ENCODE results near the gene NOC2L.

The NOC2L gene

DNA sequence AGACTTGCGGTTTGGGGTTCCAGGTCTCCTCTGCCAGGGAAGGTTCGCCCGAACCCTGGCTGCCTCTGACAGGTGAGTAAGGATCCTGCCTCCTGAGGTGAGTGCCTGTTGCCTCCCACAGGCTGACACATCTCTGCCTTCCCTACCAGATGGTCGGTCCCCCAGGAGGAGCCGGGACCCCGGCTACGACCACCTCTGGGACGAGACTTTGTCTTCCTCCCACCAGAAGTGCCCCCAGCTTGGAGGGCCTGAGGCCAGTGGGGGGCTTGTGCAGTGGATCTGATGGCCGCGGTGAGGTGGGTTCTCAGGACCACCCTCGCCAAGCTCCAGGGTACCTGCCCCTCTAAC is 15.2 kb upstream of the NOC2L start:
- no peak for DNase-seq

DNA sequence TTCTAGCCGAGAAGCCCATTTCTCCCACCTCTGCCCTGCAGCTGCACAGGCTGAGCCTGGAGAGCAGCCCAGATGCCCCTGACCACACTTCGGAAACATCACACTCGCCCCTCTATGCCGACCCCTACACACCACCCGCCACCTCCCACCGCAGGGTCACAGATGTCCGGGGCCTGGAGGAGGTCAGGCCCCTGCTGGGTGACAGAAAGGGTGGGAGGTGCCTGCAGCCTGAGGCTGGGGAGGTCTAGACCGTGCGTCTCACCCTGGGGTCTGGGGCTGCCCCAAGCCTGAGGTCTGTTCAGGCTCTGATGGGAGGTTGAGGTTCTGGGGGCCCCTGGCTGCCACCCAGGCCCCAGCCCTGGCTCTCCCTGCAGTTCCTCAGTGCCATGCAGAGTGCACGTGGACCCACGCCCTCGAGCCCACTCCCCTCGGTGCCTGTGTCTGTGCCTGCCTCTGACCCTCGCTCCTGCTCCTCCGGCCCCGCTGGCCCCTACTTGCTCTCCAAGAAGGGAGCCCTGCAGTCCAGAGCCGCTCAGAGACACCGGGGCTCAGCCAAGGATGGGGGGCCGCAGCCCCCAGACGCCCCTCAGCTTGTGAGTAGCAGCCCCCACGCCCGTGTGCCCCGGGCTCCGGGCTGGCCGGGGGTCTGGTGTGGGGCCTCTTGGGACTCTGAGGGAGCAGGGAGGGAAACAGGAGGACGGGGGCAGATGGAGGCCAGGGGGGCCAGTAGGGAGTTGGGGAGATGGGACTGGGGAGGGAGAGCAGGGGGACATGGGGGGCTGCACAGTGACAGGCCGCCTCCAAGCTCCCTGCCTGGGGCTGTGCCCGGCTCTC is 14.6 kb upstream of the NOC2L start:
- DNase-seq: no peak

DNA sequence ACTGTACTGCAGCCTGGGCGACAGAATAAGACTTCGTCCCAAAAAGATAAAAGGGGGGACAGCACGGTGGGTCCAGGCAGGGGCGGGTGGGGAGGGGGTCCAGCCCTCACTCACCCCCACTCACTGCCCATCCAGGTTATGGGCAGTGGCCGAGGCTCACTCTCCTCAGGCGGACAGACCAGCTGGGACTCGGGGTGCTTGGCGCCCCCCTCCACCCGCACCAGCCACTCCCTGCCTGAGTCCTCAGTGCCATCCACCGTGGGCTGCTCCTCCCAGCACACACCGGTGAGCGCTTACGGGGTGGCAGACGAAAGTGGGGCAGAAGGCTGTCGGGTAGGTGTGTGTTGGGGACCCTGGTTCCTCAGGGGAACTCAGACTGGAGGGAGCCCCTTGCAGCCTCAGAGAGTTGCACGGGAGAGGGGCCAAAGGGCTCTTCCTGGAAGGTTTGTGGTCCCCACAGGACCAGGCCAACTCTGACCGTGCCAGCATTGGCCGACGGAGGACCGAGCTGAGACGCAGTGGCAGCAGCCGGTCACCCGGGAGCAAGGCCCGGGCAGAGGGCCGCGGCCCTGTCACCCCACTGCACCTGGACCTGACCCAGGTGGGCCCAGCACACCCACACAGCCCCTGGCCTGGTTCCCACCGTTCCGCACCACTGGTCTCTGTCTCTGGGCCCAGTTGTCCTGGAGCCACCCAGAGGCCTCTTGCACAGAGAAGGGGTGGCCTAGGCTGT is 13.8 kb upstream of the NOC2L start:
- DNase-seq: no peak

DNA sequence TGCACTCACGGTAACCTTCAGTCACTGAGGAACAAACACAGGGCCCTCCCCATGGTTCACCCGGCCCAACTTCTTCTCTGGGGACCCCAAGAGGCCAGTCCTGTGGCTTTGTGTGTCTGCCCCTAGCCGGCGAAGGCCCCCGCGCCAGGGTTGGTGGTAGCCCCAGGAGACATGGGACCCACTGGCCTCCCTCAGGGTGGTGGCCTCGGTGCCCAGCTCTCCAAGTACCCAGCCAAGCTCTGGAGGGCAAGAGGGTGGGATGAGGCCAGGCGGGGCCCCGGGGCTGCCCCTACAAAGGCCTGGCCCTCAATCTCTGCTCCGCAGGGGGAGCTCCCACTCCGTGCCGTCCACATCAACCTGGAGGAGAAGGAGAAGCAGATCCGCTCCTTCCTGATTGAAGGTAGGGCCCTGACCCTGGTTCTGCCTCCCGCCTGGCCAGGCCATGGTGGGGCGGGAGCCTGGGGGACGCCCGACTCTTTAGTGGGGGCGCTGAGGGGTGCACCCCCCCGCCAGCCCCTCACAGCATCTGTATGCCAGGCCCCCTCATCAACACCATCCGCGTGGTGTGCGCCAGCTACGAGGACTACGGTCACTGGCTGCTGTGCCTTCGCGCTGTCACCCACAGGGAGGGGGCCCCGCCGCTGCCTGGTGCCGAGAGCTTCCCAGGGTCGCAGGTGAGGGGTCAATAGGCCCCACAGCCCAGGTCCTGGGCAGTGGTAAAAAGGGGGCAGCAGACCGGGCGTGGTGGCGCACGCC is 12.9 kb upstream of the NOC2L start:
- DNase-seq: no peak

DNA sequence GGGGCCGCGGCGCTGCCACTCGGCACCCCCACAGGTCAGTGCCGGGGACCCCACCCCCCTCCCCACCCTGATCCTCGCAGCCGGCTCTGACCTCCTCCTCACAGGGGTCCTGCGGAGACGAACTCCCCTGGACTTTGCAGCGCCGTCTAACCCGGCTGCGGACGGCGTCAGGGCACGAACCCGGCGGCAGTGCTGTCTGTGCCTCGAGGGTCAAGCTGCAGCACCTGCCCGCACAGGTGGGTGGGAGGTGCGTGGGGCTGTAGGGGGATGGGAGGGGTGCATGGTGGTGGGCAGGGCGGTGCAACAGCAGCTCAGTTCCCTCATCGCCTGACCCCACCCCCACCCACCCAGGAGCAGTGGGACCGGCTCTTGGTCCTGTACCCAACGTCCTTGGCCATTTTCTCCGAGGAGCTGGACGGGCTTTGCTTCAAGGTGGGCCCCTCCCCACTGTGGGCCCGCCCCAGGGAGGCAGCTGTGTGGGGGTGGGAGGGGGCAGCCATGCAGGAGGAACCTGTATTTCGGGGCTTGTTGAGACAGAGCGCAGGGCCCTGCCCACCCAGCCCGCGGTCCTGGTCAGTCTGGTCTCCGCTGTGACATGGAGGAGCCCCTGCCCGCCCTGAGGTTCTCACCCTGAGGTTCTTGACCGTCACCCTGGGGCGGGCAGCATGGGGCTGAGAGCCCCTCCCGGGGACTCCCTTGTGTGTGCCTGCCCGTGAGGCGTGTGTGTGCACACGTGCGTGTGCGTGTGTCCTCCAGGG is 12.1 kb upstream of the NOC2L start:
- no peak for DNase-seq

DNA sequence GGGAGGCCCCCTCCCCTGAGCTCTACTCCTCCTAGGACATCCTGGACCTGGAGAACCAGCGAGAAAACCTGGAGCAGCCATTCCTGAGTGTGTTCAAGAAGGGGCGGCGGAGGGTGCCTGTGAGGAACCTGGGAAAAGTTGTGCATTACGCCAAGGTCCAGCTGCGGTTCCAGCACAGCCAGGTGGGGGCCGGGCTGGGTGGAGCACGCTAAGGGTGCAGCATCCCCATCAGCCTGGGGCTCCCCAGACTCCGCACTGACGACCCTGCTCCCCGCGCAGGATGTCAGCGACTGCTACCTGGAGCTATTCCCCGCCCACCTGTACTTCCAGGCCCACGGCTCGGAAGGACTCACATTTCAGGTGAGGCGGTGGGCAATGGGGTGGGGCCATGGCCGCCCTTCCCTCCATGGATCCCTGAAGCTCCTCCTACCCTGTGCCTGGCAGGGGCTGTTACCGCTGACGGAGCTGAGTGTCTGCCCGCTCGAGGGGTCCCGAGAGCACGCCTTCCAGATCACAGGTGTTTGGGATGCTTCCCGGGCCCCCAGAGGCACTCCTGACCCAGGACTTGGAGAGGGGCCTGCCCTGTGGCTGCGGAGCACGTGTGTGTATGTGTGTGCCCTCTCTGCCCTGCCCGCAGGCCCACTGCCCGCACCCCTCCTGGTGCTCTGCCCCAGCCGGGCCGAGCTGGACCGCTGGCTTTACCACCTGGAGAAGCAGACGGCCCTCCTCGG is 11.4 kb upstream of the NOC2L start:
- DNase-seq: no peak

DNA sequence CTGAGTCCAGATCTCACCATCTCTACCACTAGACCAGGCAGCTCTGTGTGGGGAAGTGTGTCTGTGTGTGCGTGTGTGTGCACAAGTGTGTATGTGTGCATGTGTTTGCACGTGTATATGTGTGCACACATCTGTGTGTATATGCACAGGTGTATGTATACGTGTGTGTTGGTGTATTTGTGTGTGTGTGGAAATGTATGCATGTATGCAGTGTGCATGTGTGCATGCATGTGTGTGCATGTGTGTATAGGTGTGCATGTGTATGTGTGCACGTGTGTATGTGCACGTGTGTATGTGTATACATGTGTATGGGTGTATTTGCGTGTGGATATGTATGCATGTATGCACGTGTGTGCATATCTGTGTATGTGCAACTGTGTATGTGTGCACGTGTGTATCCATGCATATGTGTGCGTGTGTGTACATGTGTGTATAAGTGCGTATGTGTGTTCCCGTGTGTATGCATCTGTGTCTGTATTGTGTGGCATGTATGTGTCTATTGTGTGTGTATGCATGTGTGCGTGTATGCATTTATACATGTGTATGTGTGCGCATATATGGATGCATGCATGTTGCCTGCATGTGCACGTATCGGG is 10.3 kb upstream of the NOC2L start:
- DNase-seq: no peak

DNA sequence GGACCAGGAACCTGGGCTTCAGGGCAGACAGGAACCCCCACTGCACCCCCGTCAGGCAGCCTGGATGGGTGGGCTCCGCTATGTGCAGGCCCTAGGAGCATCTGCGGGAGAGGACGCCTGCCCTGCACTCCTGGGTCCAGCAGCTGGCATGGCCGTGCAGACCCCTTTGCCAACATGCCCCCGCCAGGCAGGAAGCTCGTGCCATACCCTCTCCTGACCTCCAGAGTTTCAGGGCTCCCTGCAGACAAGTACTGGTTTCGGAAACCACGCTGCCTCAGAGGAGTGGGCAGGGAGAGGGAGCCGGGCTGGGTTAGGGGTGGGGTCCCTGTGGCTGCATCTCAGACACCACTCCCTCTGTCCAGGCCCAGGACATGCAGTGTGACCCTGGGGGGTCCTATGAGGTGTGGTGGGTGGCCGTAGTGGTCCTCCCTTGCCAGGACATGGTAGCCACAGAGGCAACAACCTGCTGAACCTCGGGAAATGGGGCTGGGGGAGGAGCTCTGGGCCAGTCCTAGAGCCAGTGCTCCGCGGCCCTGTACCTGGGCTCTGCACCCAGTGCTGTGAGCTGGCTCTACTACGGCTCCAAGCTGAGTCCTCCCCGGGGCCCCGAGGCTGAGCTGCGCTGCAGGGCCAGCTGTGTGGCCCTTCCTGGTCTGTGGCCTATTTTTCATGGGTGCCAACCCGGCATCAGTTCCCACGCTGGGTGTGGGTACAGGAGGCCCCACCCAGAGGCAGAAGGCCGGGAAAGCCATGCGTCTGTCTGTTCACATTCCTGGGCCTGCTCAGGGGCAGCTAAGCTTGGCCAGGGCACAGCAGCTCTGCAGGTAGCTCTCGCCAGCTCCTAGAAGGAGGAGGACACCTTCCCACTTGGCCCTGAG is 8.6 kb upstream of the NOC2L start:
- no peak for DNase-seq

DNA sequence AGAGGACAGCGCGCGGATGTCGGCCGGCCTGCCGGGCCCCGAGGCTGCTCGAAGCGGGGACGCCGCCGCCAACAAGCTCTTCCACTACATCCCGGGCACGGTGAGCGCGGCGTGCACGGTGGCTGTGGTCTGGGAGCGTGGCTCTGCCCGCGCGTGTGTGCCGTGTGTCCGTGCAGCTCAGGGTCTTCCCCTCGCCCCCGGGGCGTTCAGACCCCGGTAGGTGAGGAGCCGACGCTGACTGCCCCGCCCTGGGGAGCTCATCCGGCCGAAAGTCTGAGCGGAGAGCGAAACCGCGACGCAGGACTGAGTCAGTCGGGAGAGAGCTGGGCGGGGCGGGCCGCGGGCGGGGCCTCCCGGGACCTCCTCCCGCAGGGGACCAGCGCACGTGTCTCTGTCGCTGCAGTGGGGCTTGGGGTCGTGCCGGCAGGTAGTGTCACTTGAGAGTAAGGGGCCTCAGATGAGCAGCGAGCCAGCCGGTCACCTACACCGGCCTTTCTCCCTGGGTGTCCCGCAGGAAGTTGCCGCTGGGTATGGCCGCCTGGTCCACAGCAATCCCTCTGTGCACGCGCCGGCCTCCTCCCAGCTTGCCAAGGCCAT is 7.7 kb upstream of the NOC2L start:
- no peak for DNase-seq

DNA sequence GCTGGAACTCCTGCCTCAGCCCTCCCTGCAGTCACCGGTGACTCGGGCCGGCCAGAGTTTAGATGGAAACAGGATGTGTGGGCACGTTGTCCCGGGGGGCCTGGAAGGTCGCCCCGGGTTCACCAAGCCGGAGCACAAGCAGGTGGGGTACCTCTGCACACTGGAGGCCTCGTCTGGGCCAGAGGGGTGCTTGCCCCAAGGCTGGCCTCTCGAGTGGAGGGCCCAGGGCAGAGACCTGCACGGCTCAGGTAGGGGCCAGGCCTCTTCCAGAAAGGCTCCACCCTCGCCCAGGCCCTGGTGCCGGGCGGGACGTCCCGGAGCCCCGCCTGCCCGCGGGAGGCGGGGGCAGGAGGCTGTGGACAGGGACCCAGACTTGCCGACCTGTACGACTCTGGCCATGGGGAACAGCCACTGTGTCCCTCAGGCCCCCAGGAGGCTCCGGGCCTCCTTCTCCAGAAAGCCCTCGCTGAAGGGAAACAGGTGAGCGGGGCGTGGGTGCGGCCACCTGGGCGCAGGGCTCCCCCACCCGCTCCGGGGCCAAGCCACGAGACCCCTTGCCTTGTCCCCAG is 7.2 kb upstream of the NOC2L start, which contains the start of gene PLEKHN1:
Gene PLEKHN1, plus strand, starts transcription at position 348 of the 569 bp plus-strand sequence. Its CDS starts 50 bp downstream, at position 398.
- no peak for DNase-seq

DNA sequence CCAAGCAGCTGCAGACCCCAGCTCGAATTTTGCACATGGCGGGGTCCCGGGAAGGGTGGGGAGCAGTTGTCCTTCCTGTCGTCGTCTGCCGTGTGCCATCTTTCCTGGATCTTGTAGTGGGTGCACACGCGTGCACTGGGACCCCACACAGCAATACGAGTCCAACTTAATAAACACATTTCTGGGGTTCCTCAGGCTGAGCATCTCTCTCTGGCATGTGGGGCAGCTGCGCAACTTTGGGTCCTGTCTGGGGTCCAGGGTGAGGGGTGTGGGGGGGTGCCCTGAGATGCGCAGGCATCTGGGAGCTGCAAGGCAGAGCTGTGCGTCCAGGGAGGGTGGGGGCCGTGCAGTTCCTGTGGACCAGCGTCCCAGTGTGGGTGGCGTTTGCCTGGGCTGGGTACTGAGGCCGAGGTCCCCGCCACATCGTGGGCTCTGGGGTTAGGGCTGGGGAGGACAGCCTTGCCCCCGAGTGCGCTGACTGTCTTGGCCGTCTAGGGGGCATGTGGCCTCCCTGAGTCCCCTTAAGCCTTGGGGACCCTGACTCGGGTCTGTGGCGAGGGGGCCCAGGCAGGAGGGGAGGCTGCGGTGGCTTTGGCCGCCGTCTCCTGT is 6.6 kb upstream of the NOC2L start:
- DNase-seq: no peak

DNA sequence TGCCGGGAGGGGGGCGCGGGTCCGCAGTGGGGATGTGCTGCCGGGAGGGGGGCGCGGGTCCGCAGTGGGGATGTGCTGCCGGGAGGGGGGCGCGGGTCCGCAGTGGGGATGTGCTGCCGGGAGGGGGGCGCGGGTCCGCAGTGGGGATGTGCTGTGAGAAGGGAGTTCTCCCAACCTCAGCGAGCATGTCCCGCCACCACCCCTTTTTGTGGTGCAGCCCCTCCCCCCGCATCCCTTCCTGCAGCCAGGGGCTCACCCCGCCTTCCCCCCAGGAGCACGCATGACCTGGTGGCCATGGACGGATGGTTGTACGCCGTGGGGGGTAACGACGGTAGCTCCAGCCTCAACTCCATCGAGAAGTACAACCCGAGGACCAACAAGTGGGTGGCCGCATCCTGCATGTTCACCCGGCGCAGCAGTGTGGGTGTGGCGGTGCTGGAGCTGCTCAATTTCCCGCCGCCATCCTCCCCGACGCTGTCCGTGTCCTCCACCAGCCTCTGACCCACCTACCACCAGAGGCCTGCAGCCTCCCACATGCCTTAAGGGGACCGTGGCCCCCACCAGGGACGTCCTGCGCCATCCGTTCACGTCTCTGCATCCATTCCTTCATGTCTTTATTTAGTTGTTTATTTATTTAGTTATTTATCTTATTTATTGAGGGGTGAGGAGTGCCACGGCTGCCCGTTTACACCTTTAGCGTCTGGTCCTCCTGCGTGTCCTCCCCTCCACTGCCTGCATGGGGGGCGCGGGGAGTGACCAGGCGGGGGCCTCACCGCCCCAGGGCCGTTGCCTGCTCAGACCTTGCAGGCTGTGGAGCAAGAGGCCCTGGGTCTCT is 5.9 kb upstream of the NOC2L start:
- no peak for DNase-seq

DNA sequence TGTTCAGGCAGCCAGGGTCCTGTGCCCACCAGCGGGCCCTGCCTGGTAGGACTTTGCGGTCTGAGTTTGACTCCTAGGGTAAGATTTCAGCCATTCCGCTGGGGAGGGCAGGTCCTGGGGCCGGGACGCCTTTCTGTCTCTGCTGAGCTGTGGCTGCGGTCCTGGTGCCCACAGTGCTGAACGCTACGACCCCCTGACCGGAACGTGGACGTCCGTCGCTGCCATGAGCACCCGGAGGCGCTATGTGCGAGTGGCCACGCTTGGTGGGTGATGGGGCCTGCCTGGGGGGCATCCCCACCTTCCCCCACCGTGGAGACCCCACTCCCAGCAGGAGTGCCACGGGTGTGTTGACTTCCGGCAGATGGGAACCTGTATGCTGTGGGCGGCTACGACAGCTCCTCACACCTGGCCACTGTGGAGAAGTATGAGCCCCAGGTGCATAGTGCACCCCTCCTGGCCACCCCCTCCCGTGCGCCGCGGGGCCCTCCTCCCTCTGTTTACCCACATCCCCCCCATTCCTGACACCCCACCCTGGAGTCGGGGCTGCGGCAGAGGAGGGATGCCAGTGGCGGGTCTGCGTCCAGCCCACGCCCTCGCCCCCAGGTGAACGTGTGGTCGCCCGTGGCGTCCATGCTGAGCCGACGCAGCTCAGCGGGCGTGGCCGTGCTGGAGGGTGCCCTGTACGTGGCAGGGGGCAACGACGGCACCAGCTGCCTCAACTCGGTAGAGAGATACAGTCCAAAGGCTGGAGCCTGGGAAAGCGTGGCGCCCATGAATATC is 4.9 kb upstream of the NOC2L start:
- no peak for DNase-seq

DNA sequence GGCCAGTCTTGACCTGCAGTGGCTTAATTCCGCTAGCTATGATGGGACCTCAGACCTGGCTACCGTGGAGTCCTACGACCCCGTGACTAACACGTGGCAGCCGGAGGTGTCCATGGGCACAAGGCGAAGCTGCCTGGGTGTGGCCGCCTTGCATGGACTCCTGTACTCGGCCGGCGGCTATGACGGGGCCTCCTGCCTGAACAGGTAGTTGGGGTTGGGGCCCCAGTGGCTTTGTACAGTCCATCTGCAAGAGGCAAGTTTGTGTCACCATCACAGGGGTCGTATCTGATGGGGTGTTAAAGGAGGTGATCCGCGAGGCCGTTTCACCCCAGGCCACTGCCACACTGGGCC is 4.2 kb upstream of the NOC2L start:
- DNase-seq: no peak

DNA sequence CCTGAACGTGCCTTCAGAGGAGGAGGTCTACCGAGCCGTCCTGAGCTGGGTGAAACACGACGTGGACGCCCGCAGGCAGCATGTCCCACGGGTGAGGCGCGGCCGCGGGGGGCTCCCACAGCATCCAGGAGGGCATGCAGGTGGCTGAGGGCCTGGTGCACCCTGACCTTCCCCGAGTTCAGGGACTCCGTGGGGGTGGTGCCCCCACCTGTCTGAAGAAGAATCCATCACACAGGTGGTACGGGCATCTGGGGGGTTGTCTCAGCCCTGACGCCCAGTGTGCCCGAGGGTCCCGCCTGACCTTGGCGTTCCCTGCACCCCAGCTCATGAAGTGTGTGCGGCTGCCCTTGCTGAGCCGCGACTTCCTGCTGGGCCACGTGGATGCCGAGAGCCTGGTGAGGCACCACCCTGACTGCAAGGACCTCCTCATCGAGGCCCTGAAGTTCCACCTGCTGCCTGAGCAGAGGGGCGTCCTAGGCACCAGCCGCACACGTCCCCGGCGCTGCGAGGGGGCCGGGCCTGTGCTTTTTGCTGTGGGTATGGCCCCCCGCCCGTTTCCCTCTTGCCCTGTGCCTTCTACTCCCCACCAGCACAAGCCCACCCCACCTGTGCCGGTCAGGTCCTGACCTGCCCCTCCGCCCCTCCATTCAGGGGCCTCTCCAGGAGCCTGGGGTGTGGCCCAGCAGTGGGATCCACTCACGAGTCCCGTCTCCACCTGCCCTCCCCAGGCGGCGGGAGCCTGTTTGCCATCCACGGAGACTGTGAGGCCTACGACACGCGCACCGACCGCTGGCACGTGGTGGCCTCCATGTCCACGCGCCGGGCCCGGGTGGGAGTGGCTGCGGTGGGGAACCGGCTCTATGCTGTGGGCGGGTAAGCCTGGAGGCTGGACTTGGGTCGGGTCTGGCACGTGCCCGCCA is 3.6 kb upstream of the NOC2L start:
- no peak for DNase-seq

DNA sequence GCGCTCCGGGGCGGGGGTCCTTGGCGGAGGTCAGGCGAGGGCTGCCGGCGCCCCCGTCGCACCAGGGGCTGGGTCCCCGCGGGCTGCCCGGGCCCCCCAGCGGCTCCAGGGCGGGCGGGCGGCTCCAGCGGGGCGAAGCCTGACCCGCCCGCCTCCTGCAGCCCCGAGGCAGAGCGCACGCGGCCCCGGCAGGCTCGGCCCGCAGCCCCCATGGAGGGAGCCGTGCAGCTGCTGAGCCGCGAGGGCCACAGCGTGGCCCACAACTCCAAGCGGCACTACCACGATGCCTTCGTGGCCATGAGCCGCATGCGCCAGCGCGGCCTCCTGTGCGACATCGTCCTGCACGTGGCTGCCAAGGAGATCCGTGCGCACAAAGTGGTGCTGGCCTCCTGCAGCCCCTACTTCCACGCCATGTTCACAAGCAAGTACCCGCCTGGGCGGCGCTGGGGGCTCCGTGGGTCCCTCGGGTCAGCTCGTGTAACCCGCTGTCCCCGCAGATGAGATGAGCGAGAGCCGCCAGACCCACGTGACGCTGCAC is 2.1 kb upstream of the NOC2L start:
- no peak for DNase-seq
